Activated CD4-positive, alpha-beta T cell treated with anti-CD3 and anti-CD28 coated beads, Interleukin-2, Interleukin-4, amounts not matched to agents 100 ng/mL and 50 ng/mL, durations not matched to agents 16 hours and 8 hours (primary cell): ENCODE data around the gene UMOD.

Experiments
- DNase-seq: peaks from one replicate; pipeline ENCODE4 v3.0.0-alpha.2; 2020; ENCODE audit warnings: low spot score

Gene UMOD

GRCh38 chr16:20300312-20301097 is 52.0 kb downstream of the UMOD start:
- DNase-seq = peak; percentile 61

- no peak for DNase-seq
Measured at GRCh38 chr16:20298452-20298851, 54.1 kb downstream of the UMOD start.

GRCh38 chr16:20291208-20292206 is 61.0 kb downstream of the UMOD start:
- DNase-seq = no peak

- no peak for DNase-seq
Measured at GRCh38 chr16:20289571-20289970, 62.9 kb downstream of the UMOD start.

GRCh38 chr16:20285993-20286499 is 66.5 kb downstream of the UMOD start:
- DNase-seq = no peak
